Panc1 (cell line): ENCODE measurements around the gene TTC28.

Source experiments
- CTCF ChIP-seq: fragments of 450-650 bp; IDR thresholded peaks from 2 replicates; pipeline ENCODE4 v1.5.1; 2017; ENCODE audit warnings: mild to moderate bottlenecking
- SIN3A ChIP-seq: IDR thresholded peaks from 2 replicates; pipeline ENCODE4 v1.6.1; 2012; ENCODE audit warnings: low read depth, mild to moderate bottlenecking, low read length, moderate library complexity, borderline replicate concordance; ENCODE audit not compliant: insufficient read depth

- no peak for TF ChIP-seq CTCF
- no peak for TF ChIP-seq SIN3A
Observed at GRCh38 chr22:28000361-28000760, 679.3 kb downstream of the TTC28 start.
